NCI-H69 (cell line): ENCODE data around the gene ACTR5.

ENCODE experiments used
- DNase-seq: peaks from one replicate; lab custom pipeline; 2025; lab: John Stamatoyannopoulos, UW

Gene ACTR5

GRCh38 chr20:38748097-38748860 is at the start of gene ACTR5:
Gene ACTR5, plus strand, starts transcription at chr20:38748460. Its CDS starts 19 bp downstream, at chr20:38748479.
- DNase-seq: peak; percentile 88

GRCh38 chr20:38698541-38698940 is 49.7 kb upstream of the ACTR5 start:
- DNase-seq: no peak

GRCh38 chr20:38700141-38700540 is 48.1 kb upstream of the ACTR5 start:
- no peak for DNase-seq

- DNase-seq: no peak
Measured at GRCh38 chr20:38700926-38701325, 47.3 kb upstream of the ACTR5 start.

- DNase-seq: no peak
Measured at GRCh38 chr20:38703526-38703925, 44.7 kb upstream of the ACTR5 start.

GRCh38 chr20:38704136-38704535 is 44.1 kb upstream of the ACTR5 start:
- DNase-seq: no peak

- DNase-seq: peak; percentile 82
Measured at GRCh38 chr20:38706509-38706908, 41.8 kb upstream of the ACTR5 start.

GRCh38 chr20:38714308-38714707 is 34.0 kb upstream of the ACTR5 start:
- peak; percentile 47 for DNase-seq

- DNase-seq: peak; percentile 64
Measured at GRCh38 chr20:38715646-38716045, 32.6 kb upstream of the ACTR5 start.

- no peak for DNase-seq
Measured at GRCh38 chr20:38722683-38723016, 25.6 kb upstream of the ACTR5 start.

- DNase-seq: peak; percentile 35
Measured at GRCh38 chr20:38723017-38723847, 25.0 kb upstream of the ACTR5 start.

GRCh38 chr20:38723848-38724625 is 24.2 kb upstream of the ACTR5 start, which contains the start of gene SLC32A1:
Gene SLC32A1, plus strand, starts transcription at chr20:38724486. Its CDS starts 239 bp downstream, at chr20:38724725.
- peak; percentile 32 for DNase-seq

GRCh38 chr20:38724626-38725147 is 23.6 kb upstream of the ACTR5 start:
- no peak for DNase-seq

GRCh38 chr20:38725148-38725901 is 22.9 kb upstream of the ACTR5 start:
- peak; percentile 56 for DNase-seq

- DNase-seq: peak; percentile 60
Measured at GRCh38 chr20:38725931-38726803, 22.1 kb upstream of the ACTR5 start.

GRCh38 chr20:38726804-38727606 is 21.3 kb upstream of the ACTR5 start:
- peak; percentile 4 for DNase-seq

- no peak for DNase-seq
Measured at GRCh38 chr20:38727607-38728190, 20.6 kb upstream of the ACTR5 start.

- DNase-seq: no peak
Measured at GRCh38 chr20:38728191-38728781, 20.0 kb upstream of the ACTR5 start.
